ENCODE measurements around the gene SLC1A2.

The SLC1A2 gene

GRCh38 chr11:35458846-35459245, 39.5 kb upstream of the SLC1A2 start:
- no peak for DNase-seq
- TF ChIP-seq, protein P1, sequence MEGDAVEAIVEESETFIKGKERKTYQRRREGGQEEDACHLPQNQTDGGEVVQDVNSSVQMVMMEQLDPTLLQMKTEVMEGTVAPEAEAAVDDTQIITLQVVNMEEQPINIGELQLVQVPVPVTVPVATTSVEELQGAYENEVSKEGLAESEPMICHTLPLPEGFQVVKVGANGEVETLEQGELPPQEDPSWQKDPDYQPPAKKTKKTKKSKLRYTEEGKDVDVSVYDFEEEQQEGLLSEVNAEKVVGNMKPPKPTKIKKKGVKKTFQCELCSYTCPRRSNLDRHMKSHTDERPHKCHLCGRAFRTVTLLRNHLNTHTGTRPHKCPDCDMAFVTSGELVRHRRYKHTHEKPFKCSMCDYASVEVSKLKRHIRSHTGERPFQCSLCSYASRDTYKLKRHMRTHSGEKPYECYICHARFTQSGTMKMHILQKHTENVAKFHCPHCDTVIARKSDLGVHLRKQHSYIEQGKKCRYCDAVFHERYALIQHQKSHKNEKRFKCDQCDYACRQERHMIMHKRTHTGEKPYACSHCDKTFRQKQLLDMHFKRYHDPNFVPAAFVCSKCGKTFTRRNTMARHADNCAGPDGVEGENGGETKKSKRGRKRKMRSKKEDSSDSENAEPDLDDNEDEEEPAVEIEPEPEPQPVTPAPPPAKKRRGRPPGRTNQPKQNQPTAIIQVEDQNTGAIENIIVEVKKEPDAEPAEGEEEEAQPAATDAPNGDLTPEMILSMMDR (IDR thresholded peaks at IDR 0.05; ENCODE audit: low read depth, low read length) = no peak
- H3K36me3 ChIP-seq = no peaks in the 10 kb centered on the region

GRCh38 chr11:35454362-35454761, 35.0 kb upstream of the SLC1A2 start:
- Histone ChIP-seq H3K4me1 (no peaks in the 10 kb centered on the region), H3K36me3 (no peaks in the 10 kb centered on the region), H3K27me3 (no peaks in the 10 kb centered on the region), H3K9me3 (no peaks in the 10 kb centered on the region), H3K4me3 (ENCODE audit: low read depth, low read length) (no peak overlapping the region)
- TF ChIP-seq, protein P1 (IDR thresholded peaks at IDR 0.05; ENCODE audit: low read depth, low read length) = no peak
- no peak for DNase-seq

More at GRCh38 chr11:35458846-35459245, 39.5 kb upstream of the SLC1A2 start:
- H3K9me3 ChIP-seq = no peaks in the 10 kb centered on the region
- no peak overlapping the region for H3K4me3 ChIP-seq (ENCODE audit: low read depth, low read length)
- H3K27me3 ChIP-seq = no peaks in the 10 kb centered on the region
- H3K4me1 ChIP-seq = no peaks in the 10 kb centered on the region

- H3K4me3 ChIP-seq (ENCODE audit: low read depth, low read length) = no peak overlapping the region
- TF ChIP-seq, protein P1 (IDR thresholded peaks at IDR 0.05; ENCODE audit: low read depth, low read length) = no peak
- no peak for DNase-seq
- no peaks in the 10 kb centered on the region for H3K27me3 ChIP-seq
- H3K4me1 ChIP-seq = no peaks in the 10 kb centered on the region
- H3K9me3 ChIP-seq = no peaks in the 10 kb centered on the region
- no peaks in the 10 kb centered on the region for H3K36me3 ChIP-seq
Measured at GRCh38 chr11:35436581-35437250, 17.4 kb upstream of the SLC1A2 start.

DNA sequence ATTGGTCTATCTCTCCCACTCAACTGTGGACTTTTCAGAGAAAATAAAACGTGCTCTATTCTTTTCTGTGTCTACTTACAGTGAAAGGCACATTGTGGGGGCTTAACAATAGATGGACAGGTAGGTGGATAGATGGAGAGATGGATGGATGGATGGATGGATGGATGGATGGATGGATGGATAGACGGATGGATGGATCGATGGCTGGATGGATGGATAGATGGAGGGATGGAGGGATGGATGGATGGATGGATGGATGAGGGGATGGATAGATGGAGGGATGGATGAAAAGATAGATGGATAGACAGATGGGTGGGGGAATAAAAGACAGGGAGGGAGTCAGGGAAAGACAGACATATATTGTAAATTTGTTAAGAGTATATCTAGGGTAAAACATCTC, 14.2 kb upstream of the SLC1A2 start:
- TF ChIP-seq, protein P1 (IDR thresholded peaks at IDR 0.05; ENCODE audit: low read depth, low read length) = no peak
- DNase-seq = no peak
- no peaks in the 10 kb centered on the region for H3K9me3 ChIP-seq
- no peak overlapping the region for H3K4me3 ChIP-seq (ENCODE audit: low read depth, low read length)
- H3K36me3 ChIP-seq = no peaks in the 10 kb centered on the region
- no peaks in the 10 kb centered on the region for H3K4me1 ChIP-seq
- no peaks in the 10 kb centered on the region for H3K27me3 ChIP-seq

DNA sequence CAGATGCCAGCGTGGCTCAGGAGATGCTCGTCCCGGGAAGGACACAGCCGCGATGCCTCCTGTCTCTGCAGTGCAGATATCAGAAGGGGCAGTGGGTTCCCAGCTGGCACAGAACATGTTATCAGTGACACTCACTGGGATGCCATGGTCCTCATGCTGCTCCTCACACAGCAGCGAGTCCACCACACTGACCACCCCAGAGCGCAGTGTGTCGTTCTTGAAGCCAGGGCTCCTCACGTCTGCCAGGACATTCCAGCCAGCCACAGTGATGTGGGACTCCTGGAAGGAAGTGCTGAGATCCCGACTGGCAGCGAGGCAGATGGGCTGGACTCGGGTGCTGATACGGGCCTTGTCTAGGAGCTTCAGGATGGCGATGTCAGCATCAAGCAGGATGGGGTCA, 13.1 kb upstream of the SLC1A2 start:
- H3K36me3 ChIP-seq = no peaks in the 10 kb centered on the region
- no peaks in the 10 kb centered on the region for H3K27me3 ChIP-seq
- no peak overlapping the region for H3K4me3 ChIP-seq (ENCODE audit: low read depth, low read length)
- no peaks in the 10 kb centered on the region for H3K9me3 ChIP-seq
- H3K4me1 ChIP-seq = no peaks in the 10 kb centered on the region
- DNase-seq = no peak
- TF ChIP-seq, protein P1 (IDR thresholded peaks at IDR 0.05; ENCODE audit: low read depth, low read length) = no peak

- Histone ChIP-seq H3K9me3 (no peaks in the 10 kb centered on the region), H3K4me1 (no peaks in the 10 kb centered on the region), H3K27me3 (peaks cover 5% of the 10 kb centered on the region; the same call in 1 of the 2 replicates), H3K36me3 (no peaks in the 10 kb centered on the region), H3K4me3 (ENCODE audit: low read depth, low read length) (no peak overlapping the region)
- DNase-seq = no peak
- TF ChIP-seq, protein P1 (IDR thresholded peaks at IDR 0.05; ENCODE audit: low read depth, low read length) = no peak
Measured at GRCh38 chr11:35427071-35427470, 7.7 kb upstream of the SLC1A2 start.
